ENCODE measurements around the gene KRTAP1-4. TPM values are rescaled to one million over a fixed set of nuclear protein-coding genes. Genes with fewer than 3 reads are reported as not detected.

The KRTAP1-4 gene
- not detected for total RNA-seq

- Histone ChIP-seq H3K27ac (no peak within 1 kb of the TSS), H3K9ac (ENCODE audit: low read depth in 2 of 2, low read length in 2 of 2) (no peak within 1 kb of the TSS), H3K9me3 (no peaks in the 10 kb centered on the region), H3K36me3 (no peaks in the 10 kb centered on the region), H3K27me3 (no peaks in the 10 kb centered on the region), H3K4me3 (no peak within 1 kb of the TSS), H3K4me1 (no peaks in the 10 kb centered on the region)
- no peak for DNase-seq
- TF ChIP-seq CTCF (IDR thresholded peaks at IDR 0.05), result no peak
- intact Hi-C loops (cut with DNase I), result no loop called here
Observed at GRCh38 chr17:41029633-41030245, at the start of gene KRTAP1-4. Gene KRTAP1-4, minus strand, starts transcription at chr17:41030195. Its CDS starts 117 bp downstream, at chr17:41030078.

GRCh38 chr17:41076788-41077187, 46.8 kb upstream of the KRTAP1-4 start:
- DNase-seq, result no peak
- Histone ChIP-seq H3K4me3 (no peak overlapping the region), H3K36me3 (no peaks in the 10 kb centered on the region), H3K27ac (no peak overlapping the region), H3K27me3 (no peaks in the 10 kb centered on the region), H3K9ac (ENCODE audit: low read depth in 2 of 2, low read length in 2 of 2) (no peak overlapping the region), H3K9me3 (no peaks in the 10 kb centered on the region), H3K4me1 (no peaks in the 10 kb centered on the region)
- no peak for TF ChIP-seq CTCF (IDR thresholded peaks at IDR 0.05)
- intact Hi-C loops (cut with DNase I), result no loop called here

- H3K4me3 ChIP-seq, result no peak overlapping the region
- no peak overlapping the region for H3K27ac ChIP-seq
- H3K9me3 ChIP-seq, result no peaks in the 10 kb centered on the region
- no peaks in the 10 kb centered on the region for H3K4me1 ChIP-seq
- H3K36me3 ChIP-seq, result no peaks in the 10 kb centered on the region
- DNase-seq, result no peak
- no peaks in the 10 kb centered on the region for H3K27me3 ChIP-seq
- no peak overlapping the region for H3K9ac ChIP-seq (ENCODE audit: low read depth in 2 of 2, low read length in 2 of 2)
- no peak for TF ChIP-seq CTCF (IDR thresholded peaks at IDR 0.05)
- intact Hi-C loops (cut with DNase I), result no loop called here
Observed at GRCh38 chr17:41073676-41074075, 43.7 kb upstream of the KRTAP1-4 start.

- no peak for DNase-seq
- Histone ChIP-seq H3K9ac (ENCODE audit: low read depth in 2 of 2, low read length in 2 of 2) (no peak overlapping the region), H3K27ac (no peak overlapping the region), H3K4me1 (no peaks in the 10 kb centered on the region), H3K27me3 (no peaks in the 10 kb centered on the region), H3K9me3 (no peaks in the 10 kb centered on the region), H3K36me3 (no peaks in the 10 kb centered on the region), H3K4me3 (no peak overlapping the region)
- no peak for TF ChIP-seq CTCF (IDR thresholded peaks at IDR 0.05)
- intact Hi-C loops (cut with DNase I), result no loop called here
Observed at GRCh38 chr17:41071606-41072360, 41.8 kb upstream of the KRTAP1-4 start.

GRCh38 chr17:41069031-41069430, 39.0 kb upstream of the KRTAP1-4 start:
- H3K27ac ChIP-seq, result no peak overlapping the region
- H3K4me1 ChIP-seq, result no peaks in the 10 kb centered on the region
- no peaks in the 10 kb centered on the region for H3K27me3 ChIP-seq
- DNase-seq, result no peak
- no peak for TF ChIP-seq CTCF (IDR thresholded peaks at IDR 0.05)
- H3K9ac ChIP-seq (ENCODE audit: low read depth in 2 of 2, low read length in 2 of 2), result no peak overlapping the region
- H3K4me3 ChIP-seq, result no peak overlapping the region
- H3K36me3 ChIP-seq, result no peaks in the 10 kb centered on the region
- no peaks in the 10 kb centered on the region for H3K9me3 ChIP-seq
- intact Hi-C loops (cut with DNase I), result no loop called here

Measured in colonic mucosa (tissue), 4 donors.